K562 (cell line): ENCODE data around the gene TRNAU1AP. TPM values are rescaled to one million over a fixed set of nuclear protein-coding genes. Genes with fewer than 3 reads are reported as not detected.

Experiments used
- DDX20 ChIP-seq: fragments of 450-650 bp; IDR thresholded peaks from 2 replicates; pipeline ENCODE4 v1.6.1; 2016; ENCODE audit warnings: missing genetic modification characterization, low read depth, mild to moderate bottlenecking, missing compliant biosample characterization, moderate library complexity
- FOXJ3 ChIP-seq: sonication (generic); formaldehyde crosslinking; IDR thresholded peaks from 2 replicates; pipeline ENCODE4 v1.4.0; 2020; ENCODE audit warnings: mild to moderate bottlenecking, missing genetic modification reagents
- HNRNPUL1 ChIP-seq: fragments of 200-400 bp; formaldehyde crosslinking; IDR thresholded peaks from 2 replicates; pipeline ENCODE4 v1.6.1; 2017; ENCODE audit warnings: low read length
- KAT2B ChIP-seq: IDR thresholded peaks from one replicate; pipeline ENCODE4 v1.6.1; 2012; ENCODE audit warnings: low read depth, mild to moderate bottlenecking, control low read depth, inconsistent platforms, low read length, moderate library complexity
- MAFF ChIP-seq: IDR thresholded peaks from 2 replicates; pipeline ENCODE4 v1.6.1; 2012; ENCODE audit warnings: low read length, improper control_type of control experiment
- MBD1 ChIP-seq: fragments of 250-450 bp; sonication (Bioruptor Pico); IDR thresholded peaks from 2 replicates; pipeline ENCODE4 v1.8.0; 2022; ENCODE audit warnings: inconsistent platforms
- NCOA6 ChIP-seq: fragments of 450-650 bp; IDR thresholded peaks from 2 replicates; pipeline ENCODE4 v1.6.1; 2017; ENCODE audit warnings: mild to moderate bottlenecking
- NEUROD1 ChIP-seq: fragments of 150-350 bp; IDR thresholded peaks from 2 replicates; pipeline ENCODE4 v1.6.1; 2014; ENCODE audit warnings: borderline replicate concordance, low read length, low read depth; ENCODE audit not compliant: partially characterized antibody
- RCOR1 ChIP-seq, 2 experiments: IDR thresholded peaks; 2 replicates each; pipeline ENCODE4 v1.6.1; 2012; ENCODE audit warnings: low read depth in 2 of 2, low read length in 2 of 2, borderline replicate concordance in 1 of 2, improper control_type of control experiment in 1 of 2
- RFX7 ChIP-seq: fragments of 250-450 bp; sonication (Bioruptor Pico); IDR thresholded peaks from 2 replicates; pipeline ENCODE4 v1.5.1; 2021; ENCODE audit warnings: mild to moderate bottlenecking
- SMARCA5 ChIP-seq: fragments of 450-650 bp; IDR thresholded peaks from 2 replicates; pipeline ENCODE4 v1.6.1; 2016
- TAF15 ChIP-seq: fragments of 200-400 bp; formaldehyde crosslinking; IDR thresholded peaks from 2 replicates; pipeline ENCODE4 v1.6.1; 2017; ENCODE audit warnings: mild to moderate bottlenecking, low read depth, low read length, moderate library complexity
- TRIM24 ChIP-seq, 2 experiments: fragments of 450-650 bp; IDR thresholded peaks; 2 replicates each; pipeline ENCODE4 v1.6.1; 2016
- WHSC1 ChIP-seq: IDR thresholded peaks from one replicate; pipeline ENCODE4 v1.6.1; 2012; ENCODE audit warnings: low read length, control low read depth, inconsistent platforms
- ZNF395 ChIP-seq: fragments of 200-800 bp; sonication (Bioruptor generic); IDR thresholded peaks from 2 replicates; pipeline ENCODE4 v1.6.1; 2017; ENCODE audit warnings: missing genetic modification characterization, missing compliant biosample characterization
- ZNF695 ChIP-seq: fragments of 450-650 bp; formaldehyde crosslinking; IDR thresholded peaks from 2 replicates; pipeline ENCODE4 v1.4.0; 2020; ENCODE audit warnings: mild to moderate bottlenecking, moderate library complexity
- ZNF699 ChIP-seq: fragments of 250-450 bp; sonication (Bioruptor Pico); IDR thresholded peaks from 2 replicates; pipeline ENCODE4 v1.8.0; 2021; ENCODE audit warnings: mild to moderate bottlenecking, moderate library complexity; ENCODE audit not compliant: insufficient replicate concordance
- polyA plus RNA-seq, 8 experiments: library from polyadenylated mRNA; depleted of rRNA in 4 of 8; stranded (reverse) in 5 of 8; unstranded in 3 of 8; fragments of >200 nt; fragmentation: Nextera tagmentation in 2 of 8; fragmentation: Illumina TruSeq in 1 of 8; extraction: Ambion mirVana in 2 of 8; extraction: Trizol in 1 of 8; gene quantifications; 2 replicates each; pipeline versions ENCODE4 v1.2.1 to v1.2.3, GENCODE V29; 2011 to 2014; ENCODE audit warnings: inconsistent platforms in 1 of 8, missing spikeins in 1 of 8
- total RNA-seq, 7 experiments: library from RNA; depleted of rRNA in 6 of 7; stranded (reverse); fragments of >200 nt in 6 of 7; fragmentation: Illumina TruSeq in 2 of 7; extraction: Trizol in 2 of 7; gene quantifications; 2 replicates each; pipeline versions ENCODE4 v1.2.1 to v1.2.3, GENCODE V29; 2011 to 2021; ENCODE audit warnings: low replicate concordance in 1 of 7
- TF ChIP-seq, protein P1 (sequence below): fragments of 450-650 bp; IDR thresholded peaks from 2 replicates; pipeline ENCODE4 v1.6.1; 2018; ENCODE audit not compliant: partially characterized antibody
- TF ChIP-seq, protein P2 (sequence below): sonication (generic); formaldehyde crosslinking; IDR thresholded peaks from 2 replicates; pipeline ENCODE4 v1.8.0; 2022; ENCODE audit warnings: missing genetic modification reagents, mild to moderate bottlenecking, moderate library complexity, borderline replicate concordance

The TRNAU1AP gene
- total and polyA plus RNA-seq, 9 of the 15 experiments (the other 6 are each of a cell fraction or from before 2014, with no cell fraction given): 34.9 to 110 (median 46.3) TPM

DNA sequence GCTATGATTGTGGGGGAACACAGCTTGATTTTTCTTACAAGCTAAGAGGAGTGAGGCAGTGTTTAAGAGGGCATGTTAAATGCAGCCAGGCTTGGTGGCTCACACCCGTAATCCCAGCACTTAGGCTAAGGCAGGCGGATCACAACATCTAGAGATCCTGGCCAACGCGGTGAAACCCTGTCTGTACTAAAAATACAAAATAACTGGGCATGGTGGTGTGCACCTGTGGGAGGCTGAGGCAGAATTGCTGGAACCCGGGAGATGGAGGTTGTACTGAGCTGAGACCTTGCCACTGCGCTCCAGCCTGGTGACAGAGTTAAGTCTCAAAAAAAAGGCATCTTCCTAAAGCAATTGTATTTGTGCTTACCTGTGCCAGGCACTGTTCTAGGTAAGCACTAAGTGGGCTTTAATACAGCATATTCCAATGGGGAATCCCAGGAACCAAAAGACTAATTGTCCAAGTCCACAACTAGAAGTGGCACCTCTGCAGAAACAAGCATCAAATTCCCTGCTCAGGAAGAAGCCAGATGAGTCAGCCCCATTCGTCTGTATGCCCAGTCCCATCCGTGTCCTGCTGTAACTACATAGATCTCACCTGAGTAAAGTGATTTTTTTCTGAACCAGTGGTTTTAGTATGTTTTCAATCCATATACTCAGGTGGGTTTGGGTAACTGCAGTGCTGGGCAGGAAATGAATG, 42.5 kb upstream of the TRNAU1AP start (continued):
- TF ChIP-seq MBD1 (CRISPR knock-in tag) (no peak), HNRNPUL1 (peak; percentile 94), TRIM24 (IDR thresholded peaks at IDR 0.05) (peak; percentile 28 to 40; a peak in 2 of 4 replicates), FOXJ3 (CRISPR knock-in tag) (no peak), RCOR1 (IDR thresholded peaks at IDR 0.05; ENCODE audit: borderline replicate concordance in 1 of 2, low read depth in 2 of 2, low read length in 2 of 2) (peak in 1 of 2 experiments; percentile 75; a peak in 1 of 4 replicates), ZNF395 (peak; percentile 90), KAT2B (no peak), DDX20 (tag) (no peak), NEUROD1 (no peak), RFX7 (CRISPR knock-in tag) (peak; percentile 91; the same call in 1 of the 2 replicates), NCOA6 (peak; percentile 8), SMARCA5 (no peak), MAFF (peak; percentile 8), WHSC1 (no peak), ZNF695 (CRISPR knock-in tag) (peak; percentile 95), TAF15 (peak; percentile 76), ZNF699 (no peak)
- TF ChIP-seq, protein P1, sequence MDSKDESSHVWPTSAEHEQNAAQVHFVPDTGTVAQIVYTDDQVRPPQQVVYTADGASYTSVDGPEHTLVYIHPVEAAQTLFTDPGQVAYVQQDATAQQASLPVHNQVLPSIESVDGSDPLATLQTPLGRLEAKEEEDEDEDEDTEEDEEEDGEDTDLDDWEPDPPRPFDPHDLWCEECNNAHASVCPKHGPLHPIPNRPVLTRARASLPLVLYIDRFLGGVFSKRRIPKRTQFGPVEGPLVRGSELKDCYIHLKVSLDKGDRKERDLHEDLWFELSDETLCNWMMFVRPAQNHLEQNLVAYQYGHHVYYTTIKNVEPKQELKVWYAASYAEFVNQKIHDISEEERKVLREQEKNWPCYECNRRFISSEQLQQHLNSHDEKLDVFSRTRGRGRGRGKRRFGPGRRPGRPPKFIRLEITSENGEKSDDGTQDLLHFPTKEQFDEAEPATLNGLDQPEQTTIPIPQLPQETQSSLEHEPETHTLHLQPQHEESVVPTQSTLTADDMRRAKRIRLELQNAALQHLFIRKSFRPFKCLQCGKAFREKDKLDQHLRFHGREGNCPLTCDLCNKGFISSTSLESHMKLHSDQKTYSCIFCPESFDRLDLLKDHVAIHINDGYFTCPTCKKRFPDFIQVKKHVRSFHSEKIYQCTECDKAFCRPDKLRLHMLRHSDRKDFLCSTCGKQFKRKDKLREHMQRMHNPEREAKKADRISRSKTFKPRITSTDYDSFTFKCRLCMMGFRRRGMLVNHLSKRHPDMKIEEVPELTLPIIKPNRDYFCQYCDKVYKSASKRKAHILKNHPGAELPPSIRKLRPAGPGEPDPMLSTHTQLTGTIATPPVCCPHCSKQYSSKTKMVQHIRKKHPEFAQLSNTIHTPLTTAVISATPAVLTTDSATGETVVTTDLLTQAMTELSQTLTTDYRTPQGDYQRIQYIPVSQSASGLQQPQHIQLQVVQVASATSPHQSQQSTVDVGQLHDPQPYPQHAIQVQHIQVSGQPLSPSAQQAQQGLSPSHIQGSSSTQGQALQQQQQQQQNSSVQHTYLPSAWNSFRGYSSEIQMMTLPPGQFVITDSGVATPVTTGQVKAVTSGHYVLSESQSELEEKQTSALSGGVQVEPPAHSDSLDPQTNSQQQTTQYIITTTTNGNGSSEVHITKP: no peak
- TF ChIP-seq, protein P2, sequence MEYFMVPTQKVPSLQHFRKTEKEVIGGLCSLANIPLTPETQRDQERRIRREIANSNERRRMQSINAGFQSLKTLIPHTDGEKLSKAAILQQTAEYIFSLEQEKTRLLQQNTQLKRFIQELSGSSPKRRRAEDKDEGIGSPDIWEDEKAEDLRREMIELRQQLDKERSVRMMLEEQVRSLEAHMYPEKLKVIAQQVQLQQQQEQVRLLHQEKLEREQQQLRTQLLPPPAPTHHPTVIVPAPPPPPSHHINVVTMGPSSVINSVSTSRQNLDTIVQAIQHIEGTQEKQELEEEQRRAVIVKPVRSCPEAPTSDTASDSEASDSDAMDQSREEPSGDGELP (CRISPR knock-in tag): peak; percentile 68; the same call in 1 of the 2 replicates
